Amniotic epithelial cell (primary cell): ENCODE measurements around the gene TUFT1.

Experiments
- DNase-seq: peaks from one replicate; pipeline ENCODE4 v3.0.0-alpha.2; 2010; ENCODE audit warnings: low read depth

Gene TUFT1

GRCh38 chr1:151539321-151540020 is 638 bp upstream of the TUFT1 start:
- DNase-seq, result peak; percentile 95

GRCh38 chr1:151540982-151541377 is 871 bp downstream of the TUFT1 start:
- DNase-seq, result no peak

GRCh38 chr1:151541752-151542151 is 1.6 kb downstream of the TUFT1 start:
- DNase-seq, result no peak

GRCh38 chr1:151542710-151543129 is 2.6 kb downstream of the TUFT1 start:
- peak; percentile 96 for DNase-seq

GRCh38 chr1:151545542-151545941 is 5.4 kb downstream of the TUFT1 start:
- no peak for DNase-seq

GRCh38 chr1:151546011-151546925 is 6.2 kb downstream of the TUFT1 start:
- no peak for DNase-seq

GRCh38 chr1:151547119-151547899 is 7.2 kb downstream of the TUFT1 start:
- DNase-seq, result peak; percentile 91

- no peak for DNase-seq
These were observed 7.8 kb downstream of the TUFT1 start for GRCh38 chr1:151547900-151548230.

- DNase-seq, result peak; percentile 61
These were observed 9.1 kb downstream of the TUFT1 start for GRCh38 chr1:151549199-151549598.

- peak; percentile 65 for DNase-seq
These were observed 13.6 kb downstream of the TUFT1 start for GRCh38 chr1:151553659-151554058.

- no peak for DNase-seq
These were observed 15.9 kb downstream of the TUFT1 start for GRCh38 chr1:151556052-151556451.

- DNase-seq, result no peak
These were observed 22.6 kb downstream of the TUFT1 start for GRCh38 chr1:151562661-151563060.

GRCh38 chr1:151563376-151563775 is 23.3 kb downstream of the TUFT1 start:
- no peak for DNase-seq

- DNase-seq, result no peak
These were observed 25.5 kb downstream of the TUFT1 start for GRCh38 chr1:151565502-151566189.

GRCh38 chr1:151568626-151569088 is 28.5 kb downstream of the TUFT1 start:
- no peak for DNase-seq

- no peak for DNase-seq
These were observed 30.7 kb downstream of the TUFT1 start for GRCh38 chr1:151570819-151571218.

- DNase-seq, result peak; percentile 52
These were observed 34.7 kb downstream of the TUFT1 start for GRCh38 chr1:151574575-151575529.

- DNase-seq, result no peak
These were observed 37.1 kb downstream of the TUFT1 start for GRCh38 chr1:151577173-151577572.

GRCh38 chr1:151578941-151579340 is 38.8 kb downstream of the TUFT1 start:
- DNase-seq, result no peak

- peak; percentile 56 for DNase-seq
These were observed 39.5 kb downstream of the TUFT1 start for GRCh38 chr1:151579436-151580225.
